ENCODE measurements around the gene PCGF5.

The PCGF5 gene

DNA sequence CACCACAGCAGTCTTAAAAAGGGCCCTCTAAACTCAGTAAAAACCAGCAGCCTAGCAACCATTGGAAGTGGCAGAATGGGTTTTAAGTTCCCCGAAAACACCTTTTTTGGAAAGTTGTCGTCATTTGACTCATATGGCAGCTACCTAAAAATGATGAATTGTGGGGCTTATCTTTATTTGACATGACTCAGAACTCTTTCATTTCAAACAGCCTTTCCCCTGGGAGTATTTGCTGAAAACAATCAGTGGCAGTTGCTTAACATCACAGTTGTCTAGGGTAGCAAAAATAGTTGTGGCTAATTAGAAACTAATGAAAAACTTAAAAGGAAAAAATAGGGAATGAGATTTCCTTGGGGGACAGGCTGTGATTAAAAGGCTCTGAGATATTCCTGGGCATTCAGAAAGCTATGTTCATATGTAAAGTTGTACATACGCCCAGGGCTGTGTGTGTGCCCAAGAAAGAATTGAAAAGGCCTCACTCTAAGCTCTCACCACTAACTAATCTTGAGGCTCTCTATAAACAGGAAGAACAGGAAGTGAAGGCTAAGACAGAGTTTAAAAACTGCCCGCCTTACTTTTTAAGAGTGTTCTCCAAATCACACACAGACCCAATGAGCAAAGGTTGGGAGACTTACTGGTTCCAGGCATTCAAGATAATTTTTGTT lies 108.0 kb downstream of the PCGF5 start:
- DNase-seq (ENCODE audit: low spot score), result no peak
